Amniotic stem cell (primary cell): ENCODE data around the gene CHCHD3.

Source experiments
- DNase-seq: peaks from one replicate; lab custom pipeline; 2025; lab: John Stamatoyannopoulos, UW

CHCHD3 gene

DNA sequence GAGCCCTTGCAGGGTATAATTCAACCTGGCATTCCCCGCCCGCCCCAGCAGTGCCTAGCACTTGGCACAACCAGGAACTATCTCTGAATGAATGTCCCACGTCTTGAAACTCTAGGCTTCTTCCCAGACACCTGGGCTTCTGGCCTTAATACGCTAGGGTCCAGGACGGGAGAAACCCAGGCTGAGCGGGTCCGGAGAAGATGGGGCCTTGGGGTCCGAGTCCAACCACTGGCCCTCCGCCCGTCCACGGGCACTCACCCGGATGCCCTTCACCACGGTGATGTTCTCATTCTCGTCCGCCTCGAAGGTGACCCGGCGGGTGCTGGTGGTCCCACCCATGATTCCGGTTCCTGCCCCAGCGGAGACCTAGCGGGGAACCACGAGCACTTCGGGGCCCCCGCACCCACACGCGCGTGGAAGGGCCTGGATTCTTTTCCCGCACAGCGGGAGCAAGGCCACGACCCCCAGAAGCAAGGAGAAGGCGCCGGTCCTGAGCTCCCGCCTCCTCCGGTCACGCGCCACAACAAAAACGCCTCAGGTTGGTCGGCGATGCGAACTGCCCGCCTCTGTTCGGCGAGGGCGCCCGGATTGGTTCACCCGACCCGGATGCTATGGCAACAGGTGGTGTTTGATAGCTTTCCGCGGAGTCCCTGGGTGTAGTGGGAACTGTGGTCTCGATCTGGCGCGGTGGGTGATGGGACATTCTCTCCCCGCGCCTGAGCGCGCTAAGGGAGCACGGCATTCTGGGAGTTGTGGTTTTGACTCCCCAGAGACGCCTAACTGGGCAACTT lies at the start of gene CHCHD3:
Gene CHCHD3, minus strand, starts transcription at position 492 of the 791 bp plus-strand sequence. Its CDS starts 153 bp downstream, at position 339.
- DNase-seq: peak; percentile 97

- no peak for DNase-seq
Measured at GRCh38 chr7:133130166-133130565, 48.3 kb upstream of the CHCHD3 start.

DNA sequence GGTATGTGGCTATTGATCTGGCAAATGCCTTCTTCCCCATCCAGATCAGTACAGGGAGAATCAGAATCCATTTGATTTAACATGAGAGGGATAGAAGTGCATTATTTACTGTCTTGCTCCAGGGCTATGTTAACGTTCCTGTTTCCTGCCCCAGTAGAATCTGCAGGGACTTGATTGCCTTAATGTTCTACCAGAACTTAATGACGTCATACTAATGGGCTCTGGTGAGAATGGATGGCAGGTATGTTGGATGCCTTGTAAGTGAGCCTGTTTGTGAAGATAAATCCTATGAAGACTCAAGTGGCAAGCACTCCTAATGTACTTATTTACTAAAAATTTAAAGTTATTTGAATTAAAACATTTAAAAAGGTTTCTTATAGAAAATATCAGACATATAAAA lies 44.5 kb upstream of the CHCHD3 start:
- DNase-seq: no peak

DNA sequence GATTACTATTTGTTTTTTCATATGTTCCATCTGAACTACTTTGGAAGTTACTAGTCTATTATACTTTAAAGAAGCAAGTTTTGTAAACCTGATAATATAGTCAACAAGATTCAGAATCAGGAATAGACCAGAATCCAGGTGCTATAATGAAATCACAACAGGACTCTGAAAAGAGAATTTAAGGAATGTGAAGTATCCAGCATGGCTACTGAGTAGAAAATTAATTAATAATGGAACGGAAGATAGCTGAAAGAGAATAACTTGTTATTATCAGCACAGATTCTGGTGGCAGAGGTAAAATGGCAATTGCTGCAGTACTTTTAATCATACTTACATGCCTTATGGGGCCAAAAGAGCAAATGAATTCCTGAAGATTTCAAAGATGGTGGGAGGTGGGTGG lies 43.1 kb upstream of the CHCHD3 start:
- no peak for DNase-seq

GRCh38 chr7:133121175-133121844 lies 39.4 kb upstream of the CHCHD3 start:
- DNase-seq: no peak

DNA sequence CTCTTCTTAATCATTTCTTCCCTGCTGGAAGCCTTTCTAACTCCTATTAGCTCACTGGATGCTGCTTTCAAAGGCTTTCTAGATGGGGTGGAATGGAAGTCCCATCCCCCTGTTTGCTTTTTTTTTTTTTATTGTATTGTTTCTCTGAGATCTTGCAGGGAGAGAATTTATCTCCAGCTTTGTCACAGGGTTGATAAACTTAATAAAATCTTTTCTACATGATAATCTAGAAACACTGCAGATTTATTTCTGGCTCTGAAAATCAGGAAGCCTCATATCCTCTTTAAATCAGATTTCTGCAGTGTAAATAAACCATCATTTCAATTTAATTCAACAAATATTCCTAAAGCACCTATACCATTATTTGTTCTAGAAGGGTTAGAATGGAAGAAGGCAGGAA lies 37.2 kb upstream of the CHCHD3 start:
- no peak for DNase-seq

- DNase-seq: no peak
Measured at GRCh38 chr7:133118261-133118660, 36.4 kb upstream of the CHCHD3 start.

DNA sequence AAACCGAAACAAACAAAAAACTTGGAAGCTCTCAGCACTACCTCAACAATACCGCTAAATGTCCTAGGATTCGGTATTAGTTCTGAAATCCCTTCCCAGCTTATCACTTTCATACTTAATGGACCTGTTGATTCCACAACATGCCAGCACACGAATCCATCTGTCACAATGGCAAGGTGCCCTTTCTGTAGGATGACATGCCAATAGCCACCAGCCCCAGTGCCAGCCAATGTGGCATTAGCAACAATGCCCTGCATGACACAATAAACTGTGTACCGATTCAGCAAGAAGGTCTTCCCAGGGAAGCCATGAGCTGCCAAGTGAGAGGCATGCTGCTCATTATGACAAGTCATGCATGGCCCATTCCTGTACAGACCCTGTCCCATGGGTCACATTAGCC lies 35.6 kb upstream of the CHCHD3 start:
- DNase-seq: no peak

GRCh38 chr7:133115596-133115995 lies 33.7 kb upstream of the CHCHD3 start:
- DNase-seq: no peak

GRCh38 chr7:133114519-133114918 lies 32.6 kb upstream of the CHCHD3 start:
- no peak for DNase-seq

DNA sequence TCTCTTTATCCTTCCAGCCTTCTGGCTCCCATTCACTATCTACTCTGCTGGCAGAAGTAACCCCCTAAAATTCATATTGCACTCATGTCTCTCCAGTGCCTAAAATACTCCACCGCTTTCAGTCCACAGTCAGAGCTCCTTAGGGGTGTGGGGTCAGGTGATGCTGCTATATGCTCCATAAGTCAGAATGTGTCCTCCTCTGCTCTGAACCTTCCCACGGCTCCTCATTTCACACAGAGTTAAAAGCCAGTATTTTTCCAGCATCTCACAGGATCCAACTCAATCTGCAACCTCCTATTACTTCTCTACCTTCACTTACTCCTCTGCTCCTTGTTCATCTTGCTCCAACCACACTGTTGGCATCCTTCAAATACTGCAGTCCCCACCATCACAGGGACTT lies 31.1 kb upstream of the CHCHD3 start:
- DNase-seq: no peak

DNA sequence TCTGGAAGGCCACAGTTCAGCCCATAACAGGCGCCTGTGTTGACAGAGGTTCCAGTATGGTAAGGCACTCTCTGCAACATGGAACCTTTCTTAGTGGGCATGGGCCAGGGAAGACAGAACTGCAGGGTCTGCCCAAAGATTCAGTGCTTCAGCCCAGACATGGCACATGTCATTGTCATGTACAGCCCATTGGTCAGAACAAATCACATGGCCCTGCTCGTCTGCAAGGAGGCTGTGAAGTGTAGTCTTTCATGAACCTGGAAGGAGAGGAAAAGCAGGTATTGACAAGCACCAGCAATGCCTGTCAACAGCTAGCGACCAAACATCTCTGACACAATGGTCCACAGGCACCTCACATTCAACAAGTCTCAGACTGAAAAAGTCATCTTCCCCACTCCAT lies 30.4 kb upstream of the CHCHD3 start:
- DNase-seq: no peak

- DNase-seq: no peak
Measured at GRCh38 chr7:133110312-133110711, 28.4 kb upstream of the CHCHD3 start.

DNA sequence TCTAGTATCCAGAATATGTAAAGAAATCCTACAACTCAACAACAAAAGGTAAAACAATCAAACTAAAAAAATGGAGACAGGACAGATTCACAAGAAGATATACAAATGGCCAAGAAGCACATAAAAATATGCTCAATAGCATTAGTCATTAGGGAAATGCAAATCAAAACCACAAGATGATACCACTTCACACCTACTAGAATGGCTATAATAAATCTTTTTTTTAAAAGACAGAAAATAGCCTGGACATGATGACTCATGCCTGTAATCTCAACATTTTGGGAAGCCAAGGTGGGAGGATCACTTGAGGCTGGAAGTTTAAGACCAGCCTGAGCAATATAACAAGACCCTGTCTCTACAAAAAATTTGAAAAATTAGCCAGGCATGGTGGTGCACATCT lies 27.9 kb upstream of the CHCHD3 start:
- no peak for DNase-seq

DNA sequence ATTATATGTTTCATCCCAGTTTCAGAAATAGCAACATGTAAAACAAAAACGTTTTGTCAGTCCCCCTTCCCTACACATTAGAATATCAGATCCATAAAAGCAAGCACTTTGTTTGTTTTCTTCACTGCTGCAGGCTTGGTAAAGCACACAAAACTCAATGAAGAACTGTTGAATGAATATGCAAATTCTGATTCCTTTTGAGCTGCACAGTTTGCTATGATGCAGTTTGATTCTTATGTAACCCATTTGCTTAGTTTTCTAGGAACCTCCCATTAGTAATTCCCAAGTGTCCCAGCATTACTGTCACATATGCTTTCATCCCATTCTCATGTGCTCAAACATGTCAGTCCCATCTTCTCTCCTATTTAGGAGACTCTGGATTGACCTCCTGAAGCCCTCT lies 26.1 kb upstream of the CHCHD3 start:
- no peak for DNase-seq

DNA sequence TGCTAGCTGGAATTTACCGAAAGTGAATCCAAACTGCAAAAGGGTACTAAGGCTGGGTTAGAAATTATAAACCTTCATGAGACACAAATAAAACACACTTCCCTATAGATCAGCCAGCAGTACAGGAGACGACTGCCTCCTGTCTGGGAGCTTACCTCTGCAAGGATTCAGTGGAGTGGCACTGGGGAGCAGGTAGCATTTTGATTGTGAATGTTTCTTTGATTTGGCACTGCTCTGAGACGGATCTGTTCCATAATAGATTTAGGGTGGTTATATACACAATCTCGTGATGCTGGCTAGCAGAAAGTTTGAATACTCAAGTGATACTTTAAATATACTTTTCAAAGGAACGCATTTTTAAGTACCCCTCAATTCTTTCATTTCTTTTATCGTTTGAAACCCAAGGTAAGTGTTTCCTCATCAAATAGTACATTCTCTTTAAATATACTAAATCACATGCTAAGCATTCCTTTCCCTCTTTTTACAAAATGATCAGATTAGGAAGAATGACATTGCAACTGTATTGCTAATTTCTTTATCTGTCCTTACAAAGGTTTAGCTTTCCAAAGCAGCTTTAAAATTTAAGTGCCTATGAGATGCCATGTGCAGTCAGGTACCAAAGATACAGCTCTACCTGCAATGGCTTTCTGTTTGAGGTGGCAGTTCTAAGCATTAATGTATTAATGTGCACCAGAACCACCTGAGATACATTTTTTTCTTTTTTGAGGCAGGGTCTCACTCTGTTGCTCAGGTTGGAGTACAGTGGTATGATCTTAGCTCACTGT lies 20.6 kb upstream of the CHCHD3 start:
- DNase-seq: no peak

- no peak for DNase-seq
Measured at GRCh38 chr7:133099633-133100286, 17.9 kb upstream of the CHCHD3 start.

- no peak for DNase-seq
Measured at GRCh38 chr7:133095119-133095671, 13.3 kb upstream of the CHCHD3 start.

DNA sequence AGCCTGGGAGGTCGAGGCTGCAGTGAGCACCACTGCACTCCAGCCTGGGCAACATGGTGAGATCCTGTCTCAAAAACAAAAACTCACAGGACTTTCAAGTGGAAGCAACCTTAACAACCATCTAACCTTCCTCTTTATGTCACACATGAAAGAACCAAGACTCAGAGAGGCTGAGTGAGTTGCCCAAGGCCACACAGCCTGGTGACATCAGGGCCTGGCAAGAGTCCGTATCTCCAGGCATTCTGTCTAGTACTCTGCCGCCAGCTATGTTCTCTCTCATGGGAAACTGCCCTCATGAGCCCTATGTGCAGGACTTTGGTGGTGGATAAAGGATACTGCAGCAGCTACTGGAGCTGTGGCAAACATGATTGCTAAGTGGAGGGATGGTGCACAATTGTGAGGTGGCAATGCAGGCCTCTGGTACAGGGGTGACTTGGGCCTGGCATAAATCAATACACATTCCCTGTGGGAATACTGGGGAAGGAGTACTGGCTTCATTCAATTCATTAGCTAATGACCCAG lies 10.1 kb upstream of the CHCHD3 start:
- no peak for DNase-seq

DNA sequence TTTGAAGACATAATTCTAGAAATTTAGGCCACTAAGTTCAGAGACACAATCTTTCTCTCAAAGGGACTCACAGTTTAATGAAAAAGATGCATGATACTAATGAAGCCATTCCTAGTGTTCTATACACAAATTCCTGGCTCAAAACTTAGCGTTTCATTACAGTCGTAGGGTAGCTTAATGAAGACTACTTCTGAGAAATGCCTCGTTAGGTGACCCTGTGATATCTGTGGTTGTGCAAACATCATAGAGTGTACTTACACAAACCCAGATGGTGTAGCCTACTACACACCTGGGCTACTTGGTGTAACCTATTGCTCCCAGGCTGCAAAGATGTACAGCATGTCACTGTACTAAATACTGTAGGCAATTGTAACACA lies 488 bp upstream of the CHCHD3 start:
- DNase-seq: no peak

GRCh38 chr7:133081119-133081598 lies 731 bp downstream of the CHCHD3 start:
- DNase-seq: no peak

DNA sequence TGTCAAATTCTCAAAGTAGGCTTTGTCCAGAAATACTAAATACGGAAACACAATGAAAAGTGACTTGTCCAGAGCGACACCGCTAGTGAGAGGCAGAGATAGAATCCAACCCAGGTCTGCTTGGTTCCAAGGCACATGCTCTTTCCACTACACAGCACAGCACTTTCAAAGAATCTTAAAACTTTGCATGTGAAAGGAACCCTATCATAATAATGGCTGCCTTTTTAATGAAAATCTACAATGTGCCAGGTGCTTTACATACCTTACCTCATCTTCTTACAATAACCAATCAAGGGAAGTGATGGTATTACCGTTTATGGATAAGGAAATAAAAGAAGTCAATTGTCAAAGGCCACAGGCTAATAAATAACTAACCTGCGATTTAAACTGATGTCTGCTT lies 2.6 kb downstream of the CHCHD3 start:
- DNase-seq: no peak
